KOPT-K1 (cell line): ENCODE measurements around the gene ELOF1.
A peak's percentile ranks its signal among the peaks of the same experiment; 100 is the strongest.

Source experiments
- H3K27ac ChIP-seq: fragments of 200-600 bp; sonication (generic); 2 replicates; pipeline ENCODE4 v1.5.1; 2016; ENCODE audit warnings: antibody characterized with exemption, mild to moderate bottlenecking, low read depth, low read length; ENCODE audit not compliant: poor library complexity, severe bottlenecking
- H3K36me3 ChIP-seq: fragments of 200-600 bp; sonication (generic); 2 replicates; pipeline ENCODE4 v1.5.1; 2017; ENCODE audit warnings: antibody characterized with exemption, mild to moderate bottlenecking, low read length, moderate library complexity; ENCODE audit not compliant: insufficient read depth
- H3K9me3 ChIP-seq: fragments of 200-600 bp; sonication (generic); 2 replicates; pipeline ENCODE4 v1.5.1; 2017; ENCODE audit warnings: antibody characterized with exemption, low read length, mild to moderate bottlenecking; ENCODE audit not compliant: insufficient read depth, poor library complexity, severe bottlenecking

Gene ELOF1

GRCh38 chr19:11530432-11530831 is 28.6 kb downstream of the ELOF1 start:
- Histone ChIP-seq H3K9me3 (no peaks in the 10 kb centered on the region), H3K36me3 (no peaks in the 10 kb centered on the region), H3K27ac (no peak overlapping the region)

DNA sequence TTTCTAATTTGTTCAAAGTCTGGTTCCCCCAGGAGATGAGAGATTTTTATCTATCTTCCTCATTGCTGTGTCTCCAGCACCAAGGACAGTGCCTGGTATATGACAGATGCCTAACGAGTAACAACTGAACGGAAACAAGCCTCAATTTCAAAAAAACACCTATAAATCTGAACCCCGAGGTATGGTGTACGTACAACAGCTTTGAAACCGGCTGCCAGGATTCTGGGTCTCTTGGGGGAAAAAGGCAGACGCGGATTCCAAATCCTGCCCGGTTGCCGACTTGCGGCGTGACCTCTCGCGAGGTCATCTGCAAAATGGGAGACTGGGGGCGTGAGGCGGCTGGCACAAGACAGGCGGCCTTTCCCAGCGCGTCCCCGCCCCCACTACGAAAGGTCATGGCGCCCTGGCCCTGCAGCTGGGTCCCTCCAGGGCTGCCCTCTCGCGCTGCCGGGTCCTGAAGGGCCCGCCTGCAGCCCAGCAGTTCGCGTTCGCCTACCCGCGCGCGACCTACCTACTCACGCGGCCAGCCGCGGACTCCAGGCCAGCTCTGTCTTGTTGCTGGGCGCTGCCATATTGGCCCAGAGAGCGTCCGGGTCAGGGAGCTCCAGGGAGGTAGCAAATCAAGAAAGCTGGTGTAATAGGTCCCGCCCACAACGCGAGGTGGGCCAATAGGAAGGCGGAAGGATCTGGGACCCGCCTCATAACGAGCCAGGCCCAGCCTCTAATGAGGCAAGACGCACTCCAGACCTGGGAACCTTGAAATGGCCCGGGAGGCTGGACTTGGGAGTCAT is 30.3 kb downstream of the ELOF1 start, which contains the start of gene ECSIT:
ECSIT (minus strand) TSS at position 584 of the 791 bp plus-strand sequence. CDS start 9,964 bp downstream, outside the sequence.
- H3K9me3 ChIP-seq, result no peaks in the 10 kb centered on the region
- no peaks in the 10 kb centered on the region for H3K36me3 ChIP-seq
- peak within 1 kb of the TSS; percentile 67 for H3K27ac ChIP-seq

GRCh38 chr19:11519138-11519537 is 39.9 kb downstream of the ELOF1 start:
- Histone ChIP-seq H3K9me3 (no peaks in the 10 kb centered on the region), H3K36me3 (peaks cover 6% of the 10 kb centered on the region; the same call in 1 of the 2 replicates), H3K27ac (no peak overlapping the region)

- H3K9me3 ChIP-seq, result no peaks in the 10 kb centered on the region
- H3K27ac ChIP-seq, result no peak overlapping the region
- H3K36me3 ChIP-seq, result peaks cover 23% of the 10 kb centered on the region
Observed at GRCh38 chr19:11513946-11514345, 45.1 kb downstream of the ELOF1 start.

DNA sequence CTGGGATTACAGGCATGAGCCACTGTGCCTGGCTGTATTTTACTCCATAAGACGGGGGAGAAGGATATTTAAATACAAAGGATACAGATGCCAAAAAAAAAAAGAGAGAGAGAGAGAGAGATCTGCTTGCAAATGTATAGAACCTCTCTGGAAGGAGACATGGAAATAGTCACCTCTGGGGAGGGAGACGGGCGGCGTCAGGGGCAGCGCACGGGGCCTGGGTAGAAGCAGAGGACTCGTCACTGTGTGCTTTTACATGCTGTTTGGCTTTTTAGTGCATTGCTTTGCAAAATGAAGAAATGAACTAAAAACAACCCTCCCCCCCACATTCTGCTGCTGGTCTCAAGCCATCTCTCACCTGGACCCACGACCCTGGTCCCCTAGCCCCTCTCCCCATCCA is 48.6 kb downstream of the ELOF1 start:
- no peak overlapping the region for H3K27ac ChIP-seq
- H3K36me3 ChIP-seq, result peaks cover 18% of the 10 kb centered on the region
- no peaks in the 10 kb centered on the region for H3K9me3 ChIP-seq

GRCh38 chr19:11507370-11508078 is 51.5 kb downstream of the ELOF1 start:
- Histone ChIP-seq H3K27ac (peak overlapping the region; percentile 82), H3K9me3 (no peaks in the 10 kb centered on the region), H3K36me3 (peaks cover 11% of the 10 kb centered on the region)

GRCh38 chr19:11506967-11507366 is 52.1 kb downstream of the ELOF1 start:
- Histone ChIP-seq H3K27ac (peak overlapping the region; percentile 82), H3K9me3 (no peaks in the 10 kb centered on the region)

DNA sequence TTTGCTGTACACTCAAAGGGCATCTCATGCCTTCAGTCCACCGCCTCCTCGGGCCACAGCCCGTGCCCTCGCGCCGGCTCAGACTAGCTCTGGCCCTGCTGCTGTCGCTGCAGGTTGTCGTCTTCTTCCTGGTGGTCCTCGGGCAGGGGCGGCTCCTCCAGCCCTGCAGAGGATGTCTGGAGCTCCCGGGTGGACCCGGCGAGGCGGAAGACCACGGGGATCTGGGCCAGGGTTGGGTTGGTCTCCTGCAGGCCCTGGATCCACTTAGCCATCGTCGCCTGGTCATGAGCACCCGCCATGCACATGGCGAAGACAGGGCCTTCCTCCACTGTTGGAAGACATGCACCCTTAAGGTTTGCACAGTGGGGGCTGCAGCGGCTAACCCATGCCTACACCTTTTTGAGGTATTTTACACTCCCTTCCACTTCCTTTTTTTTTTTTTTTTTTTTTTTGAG is 52.9 kb downstream of the ELOF1 start:
- peak overlapping the region; percentile 82 for H3K27ac ChIP-seq
- no peaks in the 10 kb centered on the region for H3K9me3 ChIP-seq
- peaks cover 3% of the 10 kb centered on the region for H3K36me3 ChIP-seq

More at GRCh38 chr19:11506967-11507366, 52.1 kb downstream of the ELOF1 start:
- H3K36me3 ChIP-seq, result peaks cover 6% of the 10 kb centered on the region

DNA sequence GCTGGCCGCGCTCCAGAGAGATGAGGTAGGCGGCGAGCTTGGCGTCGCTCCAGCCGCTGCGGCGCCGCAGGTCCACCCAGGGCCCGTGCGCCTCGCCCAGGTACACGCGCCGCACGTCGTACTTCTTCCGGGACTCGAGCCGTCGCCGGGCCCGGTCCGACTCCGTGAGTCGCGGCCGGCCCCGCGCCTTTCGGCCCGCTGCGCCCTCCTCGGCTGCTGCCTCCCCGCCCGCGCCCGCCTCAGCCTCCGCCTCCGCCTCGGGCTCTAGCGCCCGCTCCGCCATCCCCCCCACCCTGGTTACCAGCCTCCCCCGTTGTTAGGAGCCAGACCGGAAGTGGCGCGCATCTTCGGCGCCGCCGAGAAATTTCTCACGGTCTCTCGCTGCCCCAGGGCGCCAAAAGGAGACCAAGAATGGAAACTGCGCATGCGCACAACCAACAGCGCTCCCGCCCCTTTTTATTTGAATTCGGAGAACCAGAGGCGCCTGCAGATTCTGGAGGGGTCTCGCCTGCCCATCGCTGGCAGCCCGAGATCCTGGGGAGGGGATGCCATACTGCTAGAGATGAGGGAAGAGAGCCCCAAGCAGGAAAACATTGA is 53.4 kb downstream of the ELOF1 start, which contains the start of gene ZNF653:
ZNF653 (minus strand) TSS at position 336 of the 597 bp plus-strand sequence; CDS start at position 283, 53 bp downstream.
- Histone ChIP-seq H3K27ac (peak within 1 kb of the TSS; percentile 82), H3K9me3 (no peaks in the 10 kb centered on the region), H3K36me3 (no peaks in the 10 kb centered on the region)

GRCh38 chr19:11505032-11505503 is 54.0 kb downstream of the ELOF1 start:
- no peaks in the 10 kb centered on the region for H3K9me3 ChIP-seq
- no peaks in the 10 kb centered on the region for H3K36me3 ChIP-seq
- peak overlapping the region; percentile 82 for H3K27ac ChIP-seq

GRCh38 chr19:11504502-11505031 is 54.5 kb downstream of the ELOF1 start:
- Histone ChIP-seq H3K36me3 (no peaks in the 10 kb centered on the region), H3K27ac (no peak overlapping the region), H3K9me3 (no peaks in the 10 kb centered on the region)
